Tibial nerve (tissue), 3 donors: ENCODE measurements around the gene KCNH5.

Source experiments
- EP300 ChIP-seq, 2 donors: sonication (generic); formaldehyde crosslinking; IDR thresholded peaks; one replicate each; pipeline ENCODE4 v1.6.1; 2017; ENCODE audit warnings: antibody characterized with exemption in 2 of 2, mild to moderate bottlenecking in 1 of 2
- POLR2A ChIP-seq, 2 donors: fragments of 450-650 bp; IDR thresholded peaks; one replicate each; pipeline ENCODE4 v1.6.1; 2017; ENCODE audit warnings: antibody characterized with exemption in 2 of 2, mild to moderate bottlenecking in 2 of 2, moderate library complexity in 2 of 2

DNA sequence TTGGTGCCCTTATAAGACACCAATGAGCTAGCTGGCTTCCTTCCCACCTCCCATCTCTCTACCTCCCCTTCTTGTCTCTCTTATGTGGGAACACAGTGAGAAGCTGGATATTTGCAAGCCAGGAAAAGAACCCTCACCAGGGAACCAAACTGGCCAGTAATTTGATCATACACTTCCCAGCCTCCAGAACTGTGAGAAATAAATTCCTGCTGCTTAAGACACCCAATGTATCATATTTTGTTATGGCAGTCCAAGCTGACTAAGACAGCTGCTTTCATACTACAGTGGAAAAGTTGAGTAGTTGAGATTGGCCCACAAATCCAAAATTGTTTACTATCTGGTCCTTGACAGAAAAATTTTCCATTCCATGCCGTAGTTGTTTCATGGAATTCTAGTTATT is 269.0 kb downstream of the KCNH5 start:
- no peak for TF ChIP-seq POLR2A (IDR thresholded peaks at IDR 0.05)
- no peak for TF ChIP-seq EP300 (IDR thresholded peaks at IDR 0.05)
